Gastrocnemius medialis (tissue), 4 donors: ENCODE measurements around the gene GJA10.

ENCODE experiments used
- POLR2A ChIP-seq, 2 donors: fragments of 450-650 bp; IDR thresholded peaks; one replicate each; pipeline ENCODE4 v1.6.1; 2017; ENCODE audit warnings: antibody characterized with exemption in 2 of 2, mild to moderate bottlenecking in 2 of 2, moderate library complexity in 2 of 2
- TF ChIP-seq, protein P1 (sequence below), 5 experiments: fragments of 450-650 bp in 3 of 5; fragments of 200-600 bp in 2 of 5; sonication (generic) in 2 of 5; IDR thresholded peaks in 4 of 5; conservative IDR thresholded peaks in 1 of 5; 1 replicate in 4 of 5; 2 replicates in 1 of 5; pipeline ENCODE4 v1.5.1; 2016 to 2019; ENCODE audit warnings: antibody characterized with exemption in 5 of 5, mild to moderate bottlenecking in 3 of 5, moderate library complexity in 3 of 5

DNA sequence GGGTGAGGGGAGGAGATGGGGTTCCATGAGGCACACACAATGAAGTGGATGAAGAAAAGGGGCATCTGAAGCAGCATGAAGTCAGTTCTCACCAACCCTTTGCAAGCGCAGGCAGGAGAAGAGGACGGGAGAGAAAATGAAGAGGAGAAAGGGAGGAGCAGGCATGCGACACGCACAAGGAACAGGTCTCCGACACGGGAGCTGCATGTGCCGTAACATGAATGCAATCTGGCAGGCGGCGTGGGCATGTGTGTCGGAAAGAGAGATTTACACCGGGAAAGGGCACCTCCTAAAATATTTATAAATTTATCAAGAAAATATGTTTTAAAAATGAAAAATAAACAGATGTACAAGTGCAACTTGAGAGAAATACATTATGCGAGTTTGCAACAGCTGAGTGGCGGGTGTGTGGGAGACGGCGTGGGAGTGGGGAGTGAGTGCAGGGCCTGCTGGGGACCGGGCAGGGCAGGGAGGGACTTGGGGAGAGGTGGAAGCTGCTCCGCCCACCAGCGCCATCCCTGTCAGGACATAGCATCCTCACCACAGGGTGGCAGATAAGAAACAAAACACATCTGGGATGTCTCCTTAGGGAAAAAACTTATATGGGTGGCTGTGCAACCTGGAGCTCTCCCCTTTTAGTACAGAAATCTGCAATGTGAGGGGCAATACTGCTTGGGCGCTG lies 40.6 kb downstream of the GJA10 start:
- TF ChIP-seq, protein P1, sequence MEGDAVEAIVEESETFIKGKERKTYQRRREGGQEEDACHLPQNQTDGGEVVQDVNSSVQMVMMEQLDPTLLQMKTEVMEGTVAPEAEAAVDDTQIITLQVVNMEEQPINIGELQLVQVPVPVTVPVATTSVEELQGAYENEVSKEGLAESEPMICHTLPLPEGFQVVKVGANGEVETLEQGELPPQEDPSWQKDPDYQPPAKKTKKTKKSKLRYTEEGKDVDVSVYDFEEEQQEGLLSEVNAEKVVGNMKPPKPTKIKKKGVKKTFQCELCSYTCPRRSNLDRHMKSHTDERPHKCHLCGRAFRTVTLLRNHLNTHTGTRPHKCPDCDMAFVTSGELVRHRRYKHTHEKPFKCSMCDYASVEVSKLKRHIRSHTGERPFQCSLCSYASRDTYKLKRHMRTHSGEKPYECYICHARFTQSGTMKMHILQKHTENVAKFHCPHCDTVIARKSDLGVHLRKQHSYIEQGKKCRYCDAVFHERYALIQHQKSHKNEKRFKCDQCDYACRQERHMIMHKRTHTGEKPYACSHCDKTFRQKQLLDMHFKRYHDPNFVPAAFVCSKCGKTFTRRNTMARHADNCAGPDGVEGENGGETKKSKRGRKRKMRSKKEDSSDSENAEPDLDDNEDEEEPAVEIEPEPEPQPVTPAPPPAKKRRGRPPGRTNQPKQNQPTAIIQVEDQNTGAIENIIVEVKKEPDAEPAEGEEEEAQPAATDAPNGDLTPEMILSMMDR (IDR thresholded peaks at IDR 0.05 in 4 of 5, conservative IDR thresholded peaks at IDR 0.05 in 1 of 5): no peak
- TF ChIP-seq POLR2A (IDR thresholded peaks at IDR 0.05): no peak
